SJCRH30 (cell line): ENCODE results near the gene ZNF831. TPM values are rescaled to one million over a fixed set of nuclear protein-coding genes. Genes with fewer than 3 reads are reported as not detected.

ENCODE experiments used
- DNase-seq, 2 experiments: peaks; one replicate each; pipeline ENCODE4 v3.0.0-alpha.2; 2015 to 2020
- H3K27ac ChIP-seq: fragments of 250-450 bp; sonication (Bioruptor Pico); 2 replicates; pipeline ENCODE4 v1.5.1; 2020; ENCODE audit warnings: mild to moderate bottlenecking, moderate library complexity
- H3K27me3 ChIP-seq: fragments of 250-450 bp; sonication (Bioruptor Pico); 2 replicates; pipeline ENCODE4 v1.5.1; 2020; ENCODE audit warnings: mild to moderate bottlenecking, moderate library complexity
- H3K36me3 ChIP-seq: fragments of 250-450 bp; sonication (Bioruptor Pico); 2 replicates; pipeline ENCODE4 v1.5.1; 2020; ENCODE audit warnings: mild to moderate bottlenecking, moderate library complexity
- H3K4me1 ChIP-seq: fragments of 250-450 bp; sonication (Bioruptor Pico); 2 replicates; pipeline ENCODE4 v1.5.1; 2020; ENCODE audit warnings: mild to moderate bottlenecking, moderate library complexity
- H3K4me3 ChIP-seq: fragments of 250-450 bp; sonication (Bioruptor Pico); 2 replicates; pipeline ENCODE4 v1.5.1; 2020; ENCODE audit warnings: mild to moderate bottlenecking, moderate library complexity
- H3K9me3 ChIP-seq: fragments of 250-450 bp; sonication (Bioruptor Pico); replicated peaks from 2 replicates; pipeline ENCODE4 v1.5.1; 2020; ENCODE audit warnings: mild to moderate bottlenecking, moderate library complexity
- total RNA-seq: library from RNA; depleted of rRNA; stranded (reverse); fragments of >200 nt; shearing (Covaris generic); gene quantifications from 2 replicates; pipeline ENCODE4 v1.2.3, GENCODE V29; 2014

ZNF831 gene
- total RNA-seq, 1 experiment from 2014 or later = 0.59 TPM

- DNase-seq = no peak
- no peak overlapping the region for H3K4me3 ChIP-seq
- H3K9me3 ChIP-seq = no peaks in the 10 kb centered on the region; the same call in 1 of the 2 replicates
- H3K27ac ChIP-seq = no peak overlapping the region
- H3K27me3 ChIP-seq = no peaks in the 10 kb centered on the region
- H3K36me3 ChIP-seq = no peaks in the 10 kb centered on the region
- no peaks in the 10 kb centered on the region for H3K4me1 ChIP-seq
Measured at GRCh38 chr20:59192533-59192896, 28.9 kb downstream of the ZNF831 start.

GRCh38 chr20:59193325-59193724, 29.7 kb downstream of the ZNF831 start:
- H3K27me3 ChIP-seq = no peaks in the 10 kb centered on the region
- no peak overlapping the region for H3K27ac ChIP-seq
- no peaks in the 10 kb centered on the region for H3K9me3 ChIP-seq
- no peaks in the 10 kb centered on the region for H3K36me3 ChIP-seq
- DNase-seq = no peak
- H3K4me1 ChIP-seq = no peaks in the 10 kb centered on the region
- no peak overlapping the region for H3K4me3 ChIP-seq

- no peaks in the 10 kb centered on the region for H3K9me3 ChIP-seq
- H3K27me3 ChIP-seq = no peaks in the 10 kb centered on the region
- no peaks in the 10 kb centered on the region for H3K36me3 ChIP-seq
- H3K4me3 ChIP-seq = no peak overlapping the region
- no peaks in the 10 kb centered on the region for H3K4me1 ChIP-seq
- no peak overlapping the region for H3K27ac ChIP-seq
- no peak for DNase-seq
Measured at GRCh38 chr20:59194023-59194935, 30.7 kb downstream of the ZNF831 start.

- Histone ChIP-seq H3K27me3 (no peaks in the 10 kb centered on the region), H3K9me3 (0 out of 2 replicates have a peak, but pooled peaks cover 4% of the 10 kb centered on the region), H3K4me1 (no peaks in the 10 kb centered on the region), H3K27ac (no peak overlapping the region), H3K4me3 (no peak overlapping the region), H3K36me3 (no peaks in the 10 kb centered on the region)
- no peak for DNase-seq
Measured at GRCh38 chr20:59195316-59195993, 31.8 kb downstream of the ZNF831 start.

- H3K4me3 ChIP-seq = no peak overlapping the region
- no peaks in the 10 kb centered on the region for H3K36me3 ChIP-seq
- DNase-seq = no peak
- H3K9me3 ChIP-seq = 0 out of 2 replicates have a peak, but pooled peaks cover 4% of the 10 kb centered on the region
- no peaks in the 10 kb centered on the region; the same call in 1 of the 2 replicates for H3K4me1 ChIP-seq
- no peak overlapping the region for H3K27ac ChIP-seq
- H3K27me3 ChIP-seq = no peaks in the 10 kb centered on the region
Measured at GRCh38 chr20:59204165-59204894, 40.7 kb downstream of the ZNF831 start.

GRCh38 chr20:59205044-59205443, 41.4 kb downstream of the ZNF831 start:
- H3K27me3 ChIP-seq = no peaks in the 10 kb centered on the region
- no peaks in the 10 kb centered on the region for H3K36me3 ChIP-seq

GRCh38 chr20:59207235-59207634, 43.6 kb downstream of the ZNF831 start:
- Histone ChIP-seq H3K27me3 (no peaks in the 10 kb centered on the region), H3K4me1 (no peaks in the 10 kb centered on the region), H3K4me3 (no peak overlapping the region), H3K36me3 (no peaks in the 10 kb centered on the region), H3K9me3 (no peaks in the 10 kb centered on the region), H3K27ac (no peak overlapping the region)
- DNase-seq = no peak

More at GRCh38 chr20:59205044-59205443, 41.4 kb downstream of the ZNF831 start:
- DNase-seq = no peak
- Histone ChIP-seq H3K4me1 (no peaks in the 10 kb centered on the region; the same call in 1 of the 2 replicates), H3K27ac (no peak overlapping the region), H3K4me3 (no peak overlapping the region), H3K9me3 (0 out of 2 replicates have a peak, but pooled peaks cover 1% of the 10 kb centered on the region)

- Histone ChIP-seq H3K36me3 (no peaks in the 10 kb centered on the region), H3K4me1 (no peaks in the 10 kb centered on the region), H3K27ac (no peak overlapping the region), H3K27me3 (no peaks in the 10 kb centered on the region), H3K9me3 (no peaks in the 10 kb centered on the region), H3K4me3 (no peak overlapping the region)
- DNase-seq = peak; percentile 77 to 82
Measured at GRCh38 chr20:59207742-59208357, 44.2 kb downstream of the ZNF831 start.

GRCh38 chr20:59210186-59210585, 46.6 kb downstream of the ZNF831 start:
- Histone ChIP-seq H3K36me3 (no peaks in the 10 kb centered on the region), H3K4me1 (peaks cover 5% of the 10 kb centered on the region; the same call in 1 of the 2 replicates), H3K9me3 (no peaks in the 10 kb centered on the region), H3K27ac (no peak overlapping the region), H3K27me3 (no peaks in the 10 kb centered on the region), H3K4me3 (no peak overlapping the region)
- no peak for DNase-seq

GRCh38 chr20:59211208-59211765, 47.7 kb downstream of the ZNF831 start:
- peak in 1 of 2 experiments; percentile 48 for DNase-seq
- Histone ChIP-seq H3K4me3 (no peak overlapping the region), H3K4me1 (peaks cover 5% of the 10 kb centered on the region; the same call in 1 of the 2 replicates), H3K36me3 (no peaks in the 10 kb centered on the region), H3K27me3 (no peaks in the 10 kb centered on the region), H3K9me3 (no peaks in the 10 kb centered on the region), H3K27ac (no peak overlapping the region)

- Histone ChIP-seq H3K36me3 (no peaks in the 10 kb centered on the region), H3K9me3 (no peaks in the 10 kb centered on the region), H3K4me1 (peaks cover 5% of the 10 kb centered on the region; the same call in 1 of the 2 replicates), H3K4me3 (no peak overlapping the region), H3K27ac (no peak overlapping the region), H3K27me3 (no peaks in the 10 kb centered on the region)
- DNase-seq = peak in 1 of 2 experiments; percentile 53
Measured at GRCh38 chr20:59214073-59214472, 50.5 kb downstream of the ZNF831 start.

- no peaks in the 10 kb centered on the region for H3K27me3 ChIP-seq
- no peak for DNase-seq
- peaks cover 5% of the 10 kb centered on the region; the same call in 1 of the 2 replicates for H3K4me1 ChIP-seq
- no peaks in the 10 kb centered on the region for H3K9me3 ChIP-seq
- H3K4me3 ChIP-seq = no peak overlapping the region
- H3K27ac ChIP-seq = no peak overlapping the region
- H3K36me3 ChIP-seq = no peaks in the 10 kb centered on the region
Measured at GRCh38 chr20:59214606-59215547, 51.3 kb downstream of the ZNF831 start.

- Histone ChIP-seq H3K4me1 (peaks cover 15% of the 10 kb centered on the region), H3K27me3 (no peaks in the 10 kb centered on the region), H3K27ac (no peak overlapping the region), H3K9me3 (no peaks in the 10 kb centered on the region), H3K4me3 (no peak overlapping the region), H3K36me3 (no peaks in the 10 kb centered on the region)
- no peak for DNase-seq
Measured at GRCh38 chr20:59217173-59217572, 53.6 kb downstream of the ZNF831 start.
